G401 (cell line): Measurements from ENCODE around the gene TNNC1. TPM values are rescaled to one million over a fixed set of nuclear protein-coding genes. Genes with fewer than 3 reads are reported as not detected.
A peak's percentile ranks its signal among the peaks of the same experiment; 100 is the strongest.

Experiments
- DNase-seq: peaks from one replicate; pipeline ENCODE4 v3.0.0-alpha.2; 2015; ENCODE audit warnings: low spot score
- in situ Hi-C: cut with HindIII; loops from 2 replicates; pipeline ENCODE4 v1.10.0; 2016; ENCODE audit warnings: low sequenced_read_pairs, mixed read lengths
- total RNA-seq: library from RNA; depleted of rRNA; stranded (reverse); fragments of >200 nt; shearing (Covaris generic); gene quantifications from 2 replicates; pipeline ENCODE4 v1.2.3, GENCODE V29; 2014

TNNC1 gene
- total RNA-seq, 1 experiment from 2014 or later = 86.7 TPM

DNA sequence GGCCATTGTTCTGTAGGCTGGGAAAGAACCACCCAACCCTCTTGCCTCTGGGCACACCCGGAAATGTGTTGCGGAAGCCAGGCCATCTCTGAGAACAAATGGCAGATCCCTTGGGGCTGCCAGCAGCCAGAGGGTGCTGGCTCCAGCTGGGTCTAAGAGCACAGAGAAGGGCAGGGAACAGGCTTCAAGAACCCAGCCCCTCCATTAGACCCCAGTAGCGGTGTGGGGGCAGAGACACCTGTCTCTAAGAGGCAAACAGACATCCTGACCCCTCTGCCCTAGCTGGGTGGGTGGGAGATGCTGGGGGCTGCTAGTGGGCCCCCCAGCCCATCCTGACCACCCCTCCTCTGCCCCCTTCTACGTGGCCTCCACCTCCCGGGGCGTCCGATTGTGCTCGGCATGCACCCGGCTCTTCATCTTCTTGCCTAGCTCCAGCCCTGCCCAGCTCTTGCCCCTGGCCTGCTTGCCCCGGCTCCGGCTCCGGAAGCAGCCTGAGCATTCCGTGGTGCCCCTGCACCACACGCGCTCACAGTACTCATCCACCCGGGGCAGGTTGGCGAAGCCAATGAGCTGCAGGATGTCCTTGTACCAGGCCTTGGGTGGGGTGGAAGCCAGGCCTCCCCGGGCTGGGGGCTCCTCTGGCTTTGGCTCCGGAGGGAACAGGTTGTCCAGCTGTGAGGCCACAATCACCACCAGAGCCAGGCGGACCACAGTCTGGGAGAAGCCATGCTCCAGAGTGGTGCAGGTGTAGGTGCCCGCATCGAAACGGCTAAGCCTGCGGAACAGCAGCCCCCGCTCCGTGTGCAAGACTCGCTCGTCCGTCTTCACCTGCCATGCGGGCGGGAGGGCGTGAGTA, 18.4 kb downstream of the TNNC1 start:
- in situ Hi-C loops = no loop called here
- no peak for DNase-seq

DNA sequence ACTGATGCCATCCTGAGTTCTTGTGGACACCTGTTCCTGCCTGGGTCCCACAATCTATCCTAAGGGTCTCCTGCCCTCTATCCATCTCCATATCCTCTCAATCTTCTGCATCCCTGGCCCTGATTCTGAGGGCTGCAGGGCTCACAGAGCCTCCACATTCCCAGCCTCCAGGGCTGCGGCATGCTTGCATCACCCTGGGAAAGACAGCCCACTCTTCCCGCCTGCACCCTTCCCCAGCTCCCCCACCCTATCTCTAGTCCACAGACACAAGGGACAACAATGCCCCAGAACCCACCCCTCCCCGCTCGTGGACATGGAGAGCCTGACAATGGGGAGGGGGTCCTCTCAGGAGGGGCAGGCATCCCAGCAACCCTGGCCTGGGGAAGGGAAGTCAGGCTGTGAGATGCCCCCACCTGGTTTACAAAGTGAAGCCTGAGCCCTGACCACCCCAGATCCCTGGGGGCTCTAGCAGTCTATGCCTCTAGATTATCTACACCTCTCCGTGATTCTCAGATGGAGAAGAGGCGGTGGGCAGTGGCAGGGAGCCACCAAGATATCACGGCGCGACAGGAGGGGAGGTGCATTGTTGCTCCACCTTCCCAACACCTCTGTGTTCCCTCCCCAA, 19.2 kb downstream of the TNNC1 start:
- in situ Hi-C loops = no loop called here
- no peak for DNase-seq

DNA sequence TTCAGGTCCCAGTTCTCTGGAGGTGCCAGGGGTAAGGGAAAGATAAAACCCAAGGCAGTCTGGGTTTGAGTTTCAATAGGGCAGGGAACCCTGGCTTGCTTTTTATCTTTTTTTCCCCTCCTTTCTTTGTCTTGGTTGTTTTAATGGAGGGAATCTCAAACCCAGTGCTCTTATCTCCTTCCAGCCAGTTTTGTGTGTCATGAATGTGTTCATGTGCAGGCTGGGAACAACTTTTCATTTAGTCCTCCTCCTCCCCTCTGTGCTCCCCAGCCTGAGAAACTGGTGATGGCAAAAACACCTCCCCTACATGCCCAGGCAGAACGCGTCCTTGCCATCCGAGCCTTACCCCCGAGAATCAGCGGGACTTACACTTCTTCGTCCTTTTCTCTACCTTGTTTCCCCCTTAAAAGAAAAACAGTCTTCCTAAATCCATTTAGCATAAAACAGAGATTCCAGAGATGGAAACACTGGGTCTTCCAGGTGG, 19.8 kb downstream of the TNNC1 start:
- no peak for DNase-seq
- in situ Hi-C loops = no loop called here

DNA sequence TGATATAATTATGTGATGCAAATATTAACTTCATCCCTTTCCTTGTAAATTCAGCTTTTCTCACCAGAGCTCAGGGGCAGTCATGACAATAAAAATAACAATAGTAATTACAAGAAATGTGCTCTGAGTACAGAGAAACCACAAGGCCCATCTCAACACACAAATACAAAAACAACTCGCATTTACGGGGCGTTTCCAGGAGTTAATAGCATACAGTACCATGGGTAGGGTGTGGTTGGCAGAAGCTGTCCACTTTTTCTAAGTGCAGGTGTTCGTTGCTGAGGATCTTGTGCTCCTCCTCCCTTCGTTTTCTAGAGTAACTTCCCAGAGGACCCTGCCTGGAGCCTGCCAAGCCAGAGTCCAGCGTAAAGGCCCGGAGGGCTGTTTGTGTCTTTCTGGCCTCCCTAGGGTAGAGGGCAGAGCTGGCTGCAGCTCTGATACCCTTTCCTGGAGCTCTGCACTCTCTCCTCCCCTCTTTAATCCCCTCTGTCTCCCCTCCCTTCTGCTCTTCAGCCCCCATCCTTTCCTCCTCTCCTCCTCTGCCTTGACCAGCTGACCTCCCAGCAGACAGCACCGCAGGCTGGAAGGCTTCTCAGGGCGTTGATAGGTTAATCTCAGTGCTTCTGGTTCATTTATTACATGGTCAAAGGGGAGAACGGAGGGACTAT, 20.4 kb downstream of the TNNC1 start:
- DNase-seq = no peak
- in situ Hi-C loops = no loop called here

DNA sequence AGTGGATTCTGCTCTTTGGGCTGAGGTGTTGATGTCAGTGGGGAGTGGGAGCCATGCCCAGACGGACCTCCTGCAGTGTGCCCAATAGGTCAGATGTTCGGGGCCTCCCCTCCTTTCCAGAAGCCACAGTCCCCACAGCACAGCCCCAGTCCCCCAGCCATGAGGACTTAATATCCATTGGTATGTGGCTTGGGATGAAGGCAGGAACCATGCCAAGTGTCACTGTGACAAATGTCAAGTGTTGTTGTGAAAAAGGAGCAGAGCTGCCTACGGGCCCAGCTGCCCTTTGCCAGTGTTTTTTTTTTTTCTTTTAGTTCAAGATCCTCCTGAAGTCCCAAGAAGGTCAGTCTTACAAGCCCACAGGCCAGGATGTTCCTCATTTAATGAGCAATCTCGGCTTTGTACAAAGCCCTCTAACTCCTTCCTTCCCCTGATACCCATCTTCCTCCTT, 21.1 kb downstream of the TNNC1 start:
- in situ Hi-C loops = no loop called here
- DNase-seq = no peak

DNA sequence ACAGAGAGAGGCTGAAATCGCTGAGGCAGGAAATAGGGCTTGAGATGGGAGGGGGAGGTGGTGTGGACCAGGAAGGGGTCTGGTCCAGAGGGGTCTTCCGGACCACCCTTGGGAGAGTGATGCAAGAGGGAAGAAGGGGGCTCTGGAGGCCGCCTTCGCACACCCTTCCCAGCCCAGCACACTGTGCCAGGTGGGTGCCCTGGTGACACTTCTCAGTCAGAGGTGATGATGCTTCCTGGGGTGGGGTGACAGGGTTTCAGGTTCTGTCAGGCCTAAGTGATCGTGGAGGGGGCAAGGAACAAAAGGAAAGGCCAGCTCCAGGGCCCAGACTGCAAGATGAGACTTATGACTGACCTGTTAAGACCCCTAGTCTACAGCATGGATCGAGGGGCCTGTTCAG, 21.6 kb downstream of the TNNC1 start:
- in situ Hi-C loops = no loop called here
- DNase-seq = no peak

DNA sequence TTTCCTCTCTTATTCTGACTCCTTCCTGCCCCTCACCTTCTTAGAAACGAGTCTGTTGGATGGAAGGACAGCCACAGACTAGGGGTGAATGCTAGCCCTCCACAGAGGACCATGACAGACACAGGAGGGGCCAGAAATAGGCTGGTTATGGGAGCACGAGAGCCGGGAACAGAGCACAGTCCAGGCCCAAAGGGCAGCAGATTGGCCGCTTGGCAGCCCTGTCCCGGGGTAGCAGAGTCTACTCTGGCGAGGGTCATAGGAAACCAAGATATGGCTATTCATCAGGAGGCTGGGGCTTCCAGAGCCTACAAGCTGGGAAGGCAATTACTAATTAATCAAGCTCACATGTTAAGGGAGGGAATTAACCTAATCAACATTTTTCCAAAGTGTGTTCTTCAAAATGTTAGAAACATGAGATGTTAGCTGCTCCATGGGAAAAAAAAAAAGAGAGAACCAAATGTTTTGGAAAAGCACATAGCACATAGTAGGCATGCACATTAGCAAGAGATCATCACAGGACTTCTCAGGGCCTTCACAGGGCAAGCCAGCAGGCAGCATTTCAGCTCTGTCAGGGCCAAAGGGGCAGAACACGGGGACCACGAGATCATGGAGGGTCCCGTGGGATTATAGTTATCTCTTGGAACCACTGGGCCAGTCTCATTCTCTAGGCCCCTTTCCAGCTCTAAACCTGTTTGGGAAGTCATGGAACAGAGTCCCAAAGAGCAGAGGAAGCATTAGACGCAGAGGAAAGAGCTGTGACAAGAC, 22.2 kb downstream of the TNNC1 start:
- in situ Hi-C loops = no loop called here
- DNase-seq = no peak

DNA sequence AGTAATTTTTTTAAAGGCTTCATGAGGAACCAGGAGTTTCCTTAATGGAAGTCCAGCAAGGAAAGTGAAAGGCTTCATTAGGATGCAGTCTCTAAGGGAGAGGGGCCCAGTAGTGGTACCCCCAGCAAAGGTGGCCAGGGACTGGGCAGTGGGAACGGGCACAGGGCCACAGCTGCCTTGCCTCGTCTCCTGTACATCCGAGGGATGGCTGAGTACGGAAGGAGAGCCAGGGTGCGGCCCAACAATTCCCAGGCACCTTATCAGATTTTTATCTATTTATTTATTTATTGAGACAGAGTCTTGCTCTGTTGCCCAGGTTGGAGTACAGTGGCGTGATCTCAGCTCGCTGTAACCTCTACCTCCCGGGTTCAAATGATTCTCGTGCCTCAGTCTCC, 23.4 kb downstream of the TNNC1 start:
- in situ Hi-C loops = no loop called here
- no peak for DNase-seq

DNA sequence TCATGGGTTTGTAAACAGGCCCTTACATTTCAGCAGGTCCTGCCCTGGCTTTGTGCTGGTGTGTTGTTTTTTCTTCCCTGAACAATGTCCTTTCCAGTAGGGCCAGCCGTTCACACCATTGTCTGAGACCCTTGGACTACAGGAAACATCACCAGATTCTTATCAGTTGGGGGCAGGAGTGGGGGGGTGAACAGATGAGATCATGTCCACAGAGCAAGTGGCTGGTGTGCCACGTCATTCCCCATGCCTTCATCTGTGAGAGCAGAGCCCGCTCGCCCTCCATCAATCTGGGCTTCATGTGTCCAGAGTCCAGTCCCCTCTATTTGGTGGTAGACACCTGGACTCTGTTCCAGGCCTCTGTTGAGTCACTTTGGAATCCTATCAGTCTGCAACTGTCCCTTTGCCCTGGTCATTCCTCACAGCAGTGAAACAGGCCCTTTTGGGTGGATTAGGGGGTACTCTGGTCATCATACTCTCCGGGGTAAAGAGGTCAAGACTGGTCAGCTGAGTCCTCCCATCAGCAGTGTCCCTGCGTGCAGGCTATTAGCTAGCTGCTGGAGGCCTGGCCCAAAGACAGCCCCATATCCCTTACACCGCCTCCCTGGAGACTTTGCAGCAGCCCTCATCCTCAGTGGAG, 23.9 kb downstream of the TNNC1 start:
- no peak for DNase-seq
- in situ Hi-C loops = no loop called here

DNA sequence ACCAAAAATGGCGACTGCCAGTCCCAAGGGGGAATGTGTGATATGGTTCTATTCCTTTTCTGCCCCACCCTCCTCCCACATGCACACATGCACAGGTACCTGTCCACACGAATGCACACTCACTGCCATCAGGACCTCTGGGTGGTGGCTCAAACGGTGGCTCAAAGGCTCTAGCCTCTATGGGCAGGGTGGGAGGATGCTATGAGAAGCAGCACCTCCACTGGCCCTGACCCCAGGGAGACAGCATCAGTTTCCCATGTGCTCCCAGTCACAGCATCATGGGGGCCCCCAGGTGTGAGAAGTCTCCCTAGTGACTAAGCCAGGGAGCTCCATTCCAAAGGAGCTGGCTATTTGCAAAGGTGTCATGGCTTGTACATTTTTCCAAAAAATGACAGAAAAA, 24.8 kb downstream of the TNNC1 start:
- in situ Hi-C loops = no loop called here
- no peak for DNase-seq

DNA sequence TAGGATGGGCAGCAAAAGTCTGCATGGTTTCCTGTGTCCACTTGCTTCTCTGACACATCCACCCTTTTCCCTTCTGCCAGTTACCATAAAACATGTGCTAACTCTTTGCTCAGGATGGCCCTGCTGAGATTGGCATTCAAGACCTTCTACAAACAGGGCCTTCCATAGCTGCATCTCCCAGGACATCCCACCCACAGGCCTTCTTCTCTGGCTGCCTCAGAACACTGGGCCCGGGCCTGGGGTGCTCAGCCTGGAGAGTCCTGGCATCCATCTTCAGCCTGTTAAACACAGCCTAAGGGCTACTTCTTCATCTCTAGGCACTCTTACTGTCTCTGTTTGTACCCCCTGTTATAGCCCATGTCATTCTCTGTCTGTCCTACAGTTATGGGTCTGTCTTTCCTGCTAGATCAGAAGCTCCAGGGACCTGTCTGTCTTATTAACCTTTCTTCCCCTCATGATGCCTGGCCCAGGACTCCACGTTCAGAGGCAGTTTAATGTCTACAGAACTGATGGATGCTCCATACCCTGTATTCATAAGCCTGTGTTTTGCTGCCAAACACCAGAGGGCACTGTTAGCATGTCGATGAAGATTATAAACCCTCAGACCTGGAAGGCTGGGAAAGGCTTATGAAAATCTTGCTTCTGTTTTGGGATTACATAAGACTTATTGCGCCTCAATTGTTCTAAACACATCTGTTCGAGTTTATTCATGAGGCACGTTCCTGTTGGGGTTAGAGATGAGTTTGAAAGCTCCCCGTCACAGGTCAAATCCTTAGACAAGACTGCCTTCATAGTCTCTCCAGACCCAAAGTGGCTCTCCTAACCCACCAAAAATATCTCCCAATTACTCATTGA, 25.5 kb downstream of the TNNC1 start:
- peak; percentile 95 for DNase-seq
- in situ Hi-C loops = no loop called here

DNA sequence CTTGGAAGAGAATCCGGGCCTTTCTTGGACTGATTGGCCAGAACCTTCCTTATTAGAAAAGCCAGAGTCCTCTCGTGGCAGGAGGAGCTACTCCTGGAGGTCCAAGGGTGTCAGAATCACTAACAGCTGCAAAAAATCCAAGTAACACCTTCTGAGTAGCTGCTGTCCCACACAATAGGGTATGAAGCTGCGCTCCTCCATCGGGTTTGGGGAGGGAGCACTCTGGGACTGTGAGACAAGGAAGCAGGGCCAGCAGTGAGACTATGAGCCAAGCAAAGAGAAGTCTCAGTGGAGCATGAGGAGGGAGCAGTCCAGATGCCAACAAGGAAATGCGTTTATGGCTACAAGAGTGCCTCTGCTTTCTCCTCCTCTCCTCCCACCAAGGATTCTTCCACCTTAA, 30.7 kb downstream of the TNNC1 start:
- no peak for DNase-seq
- in situ Hi-C loops = no loop called here

DNA sequence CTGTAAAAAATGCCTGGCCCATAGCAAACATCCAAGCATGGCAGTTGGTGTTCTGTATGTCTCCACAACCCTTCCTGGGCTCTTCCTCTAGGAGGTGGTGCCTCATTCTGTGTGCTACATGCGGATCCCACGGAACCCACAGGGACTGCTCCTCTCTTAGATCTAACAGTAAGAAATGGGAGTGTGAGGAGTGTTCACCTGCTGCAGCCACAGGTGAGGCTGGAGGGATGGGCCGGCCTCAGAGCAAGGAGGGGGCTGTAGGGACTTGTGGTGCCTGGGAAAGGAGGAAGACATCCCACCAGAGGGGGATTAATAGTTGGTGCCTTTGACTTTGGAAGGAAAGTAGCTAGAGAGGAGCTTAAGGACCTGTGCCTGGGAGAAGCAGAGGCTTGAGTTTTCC, 31.2 kb downstream of the TNNC1 start:
- no peak for DNase-seq
- in situ Hi-C loops = no loop called here

DNA sequence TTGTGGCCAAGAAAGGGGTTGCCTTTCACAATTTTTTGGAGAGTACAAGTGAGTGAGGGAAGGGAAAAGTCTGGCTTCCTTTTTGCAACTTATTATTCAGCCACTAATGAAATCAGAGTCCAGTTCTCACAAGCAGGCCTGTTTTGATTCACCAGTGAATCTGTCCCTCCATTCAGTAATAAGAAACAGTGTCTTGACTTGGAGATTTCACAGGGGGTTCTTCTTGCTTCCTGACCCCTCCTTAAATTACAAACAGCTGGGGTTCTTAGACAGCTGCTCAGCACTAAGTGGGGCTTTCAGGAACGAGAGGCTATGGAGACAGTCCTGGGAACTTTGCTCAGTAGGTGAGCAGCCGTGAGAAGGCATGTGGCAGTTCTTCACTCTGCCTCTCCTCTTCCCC, 33.5 kb downstream of the TNNC1 start:
- in situ Hi-C loops = no loop called here
- no peak for DNase-seq

DNA sequence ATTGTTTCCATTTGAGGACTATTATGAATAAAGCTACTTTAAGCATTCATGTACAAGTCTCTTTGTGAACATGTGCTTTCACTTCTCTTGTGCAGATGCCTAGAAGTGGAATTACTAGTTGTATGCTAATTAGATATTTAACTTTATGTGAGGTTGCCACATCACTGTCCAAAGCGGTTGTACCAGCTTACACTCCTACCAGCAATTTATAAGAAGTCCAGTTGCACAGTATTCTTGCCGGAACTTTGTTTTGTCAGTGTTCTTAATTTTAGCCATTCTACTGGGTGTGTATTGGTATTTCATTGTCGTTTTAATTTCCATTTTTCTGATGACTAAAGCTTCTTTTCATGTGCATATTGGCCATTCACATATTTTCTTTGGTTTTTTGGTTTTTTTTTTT, 38.0 kb downstream of the TNNC1 start:
- in situ Hi-C loops = no loop called here
- no peak for DNase-seq

DNA sequence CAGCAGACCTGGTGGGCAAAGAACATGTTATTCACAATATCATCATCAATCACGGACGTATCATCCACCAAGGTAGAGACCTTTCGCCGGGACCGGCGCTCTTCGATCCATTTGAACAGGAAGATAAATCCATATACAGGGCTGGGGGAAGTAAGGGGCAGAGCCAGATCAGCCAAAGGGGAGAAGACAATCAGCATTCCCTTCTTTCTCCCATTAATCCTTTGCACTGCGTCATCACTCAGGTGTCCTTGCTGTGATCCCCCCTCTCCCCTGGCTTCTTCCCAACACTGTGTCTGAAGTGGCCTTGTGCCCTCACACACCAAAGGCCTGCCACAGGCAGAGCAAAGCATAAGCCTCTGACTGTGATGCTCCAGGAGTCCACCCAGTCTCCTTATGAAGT, 45.4 kb downstream of the TNNC1 start:
- in situ Hi-C loops = no loop called here
- DNase-seq = no peak

DNA sequence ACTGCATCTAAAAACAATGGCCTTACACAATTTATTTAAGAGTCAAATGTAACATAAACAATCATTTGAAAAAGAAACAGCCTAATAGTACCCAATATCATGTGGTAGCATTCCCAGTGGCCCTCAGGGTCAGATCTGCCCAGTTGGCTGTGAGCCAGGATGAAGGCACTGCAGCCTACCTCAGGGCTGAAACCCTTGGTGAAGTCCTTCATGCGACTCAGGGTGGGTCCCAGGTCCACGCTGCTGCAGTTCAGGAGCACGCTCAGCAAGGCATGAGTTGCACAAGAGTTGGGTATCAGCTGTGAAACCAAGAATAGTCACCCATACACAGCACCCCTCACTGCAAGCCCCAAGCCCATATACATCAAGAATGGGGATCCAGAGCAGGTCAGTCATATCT, 46.1 kb downstream of the TNNC1 start:
- in situ Hi-C loops = no loop called here
- no peak for DNase-seq

DNA sequence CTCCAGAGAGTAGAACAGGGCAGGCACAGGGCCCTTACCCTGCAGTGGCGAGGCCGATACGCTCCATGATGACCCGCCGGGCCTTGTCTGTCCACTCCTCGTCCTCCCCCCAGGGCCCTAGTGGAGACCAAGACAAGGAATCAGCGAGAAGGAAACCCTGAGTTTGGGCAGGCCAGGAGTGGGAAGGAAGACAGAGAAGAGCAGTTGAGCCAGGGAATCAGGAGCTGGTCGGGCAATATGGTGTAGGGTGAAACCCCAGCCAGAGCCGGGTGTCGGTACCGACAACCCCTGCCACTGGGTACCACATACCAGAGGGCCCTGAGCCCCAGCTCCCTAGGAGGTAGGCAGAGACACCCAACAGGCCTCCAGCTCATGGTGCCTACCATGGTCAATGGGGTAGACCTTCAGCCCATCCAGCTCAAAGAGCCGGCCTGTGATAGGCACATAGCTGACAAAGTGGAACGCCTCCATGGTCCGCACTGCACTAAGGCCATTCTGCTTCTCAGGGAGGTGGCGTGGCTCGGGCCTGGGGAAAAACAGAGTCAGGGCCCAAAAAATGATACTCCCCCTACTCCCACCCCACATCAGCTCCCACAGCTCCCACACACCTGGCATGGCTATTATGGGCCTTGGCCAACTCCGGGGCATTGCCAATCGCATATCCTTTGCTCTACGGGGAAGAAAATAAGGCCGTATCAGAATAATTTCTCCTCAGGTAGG, 46.9 kb downstream of the TNNC1 start:
- no peak for DNase-seq
- in situ Hi-C loops = no loop called here
